Fibroblast of villous mesenchyme (primary cell): ENCODE results near the gene AMMECR1. TPM values are rescaled to one million over a fixed set of nuclear protein-coding genes. Genes with fewer than 3 reads are reported as not detected.
"Not testable (repeated sequence)": the region's sequence is repeated elsewhere in the genome, so short reads cannot be mapped to it uniquely, and the experiment has no call there.

Experiments
- DNase-seq: peaks from one replicate; pipeline ENCODE4 v3.0.0-alpha.2; 2010; ENCODE audit warnings: low read depth
- H3K4me3 ChIP-seq: 2 replicates; pipeline ENCODE4 v1.5.1; 2011; ENCODE audit warnings: low read depth, mild to moderate bottlenecking, low read length
- CTCF ChIP-seq: IDR thresholded peaks from 2 replicates; pipeline ENCODE4 v1.5.1; 2012; ENCODE audit warnings: low read depth, mild to moderate bottlenecking, low read length; ENCODE audit not compliant: insufficient read depth
- total RNA-seq: library from RNA; depleted of rRNA; stranded (reverse); fragments of >200 nt; gene quantifications from 2 replicates; pipeline ENCODE4 v1.2.3, GENCODE V29; 2012

Gene AMMECR1
- total RNA-seq, 1 donor: 21.6 TPM

DNA sequence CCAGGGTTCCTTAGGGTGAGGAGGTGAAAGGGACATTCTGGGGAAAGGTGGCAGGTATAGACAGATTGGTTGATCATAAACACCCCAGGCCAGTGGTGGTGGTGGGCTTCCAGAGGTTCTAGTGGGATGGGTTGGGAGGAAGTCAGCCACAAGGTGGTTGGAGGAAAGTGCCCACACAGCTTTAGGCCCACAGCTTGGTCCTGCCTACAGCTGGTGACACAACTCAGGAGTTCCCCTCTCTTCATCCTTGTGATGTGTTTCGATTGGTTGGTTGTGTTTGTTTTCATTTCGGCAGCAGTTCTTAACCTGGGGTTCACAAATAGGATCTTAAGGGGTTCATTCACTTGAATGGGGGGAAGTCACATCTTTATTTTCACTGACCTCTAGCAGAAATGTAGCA lies 158.0 kb downstream of the AMMECR1 start:
- H3K4me3 ChIP-seq: no peak overlapping the region
- no peak for TF ChIP-seq CTCF
- no peak for DNase-seq

DNA sequence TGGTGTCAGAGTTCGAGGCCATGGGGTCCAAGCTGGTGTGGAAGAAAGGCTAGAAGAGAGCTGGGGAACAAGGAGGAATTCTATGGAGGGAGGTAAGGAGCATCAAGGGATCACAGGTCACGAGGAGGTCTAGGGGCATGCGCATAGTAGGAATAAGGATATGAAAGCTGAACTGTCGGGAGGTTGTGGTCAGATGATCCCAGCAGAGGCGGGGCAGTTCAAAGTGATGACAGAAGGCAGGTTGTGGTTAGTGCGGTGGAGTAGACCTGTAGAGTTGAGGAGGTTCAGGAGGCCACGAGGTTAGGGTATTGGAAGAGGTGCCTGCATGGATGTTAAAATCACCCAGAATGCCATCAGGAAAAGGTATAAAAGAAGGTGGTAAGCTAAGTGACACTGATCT lies 158.7 kb downstream of the AMMECR1 start:
- DNase-seq: no peak
- no peak for TF ChIP-seq CTCF
- H3K4me3 ChIP-seq: no peak overlapping the region

DNA sequence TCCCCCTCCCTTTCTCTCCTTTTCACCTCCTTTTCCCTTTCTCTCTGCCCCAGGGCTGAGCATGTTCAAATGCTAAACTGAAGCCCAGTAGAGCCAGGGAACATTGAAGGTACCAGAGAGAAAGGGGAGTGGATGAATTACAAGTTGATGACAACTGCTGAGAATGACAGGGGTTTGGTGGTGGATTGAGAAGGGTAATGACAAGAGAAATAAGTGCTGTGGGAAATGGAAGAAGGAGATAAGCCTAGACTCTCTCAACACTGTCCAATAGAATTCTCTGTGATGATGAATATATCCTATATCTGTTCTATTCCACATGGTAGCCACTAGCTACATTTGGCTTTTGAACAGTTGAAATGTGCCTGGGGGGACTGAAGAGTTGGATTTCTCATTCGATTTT lies 160.4 kb downstream of the AMMECR1 start:
- no peak for TF ChIP-seq CTCF
- no peak for DNase-seq
- no peak overlapping the region for H3K4me3 ChIP-seq

GRCh38 chrX:110156167-110156754 lies 161.6 kb downstream of the AMMECR1 start:
- peak; percentile 48 for TF ChIP-seq CTCF
- DNase-seq: no peak
- H3K4me3 ChIP-seq: no peak overlapping the region

- no peak overlapping the region for H3K4me3 ChIP-seq
- no peak for TF ChIP-seq CTCF
- no peak for DNase-seq
Measured at GRCh38 chrX:110155759-110156158, 162.1 kb downstream of the AMMECR1 start.

DNA sequence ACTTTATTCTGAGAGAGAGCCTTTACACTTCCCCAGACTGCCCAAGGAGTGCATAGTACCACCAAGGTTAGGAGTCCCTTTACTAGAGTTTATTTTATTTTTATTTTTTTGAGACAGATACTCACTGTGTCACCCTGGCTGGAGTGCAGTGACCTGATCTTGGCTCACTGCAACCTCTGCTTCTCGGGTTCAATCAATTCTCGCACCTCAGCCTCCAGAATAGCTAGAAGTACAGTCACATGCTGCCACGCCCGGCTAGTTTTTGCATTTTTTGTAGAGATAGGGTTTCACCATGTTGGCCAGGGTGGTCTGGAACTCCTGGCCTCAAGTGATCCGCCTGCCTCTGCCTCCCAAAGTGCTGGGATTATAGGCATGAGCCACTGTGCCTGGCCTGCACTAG lies 163.6 kb downstream of the AMMECR1 start:
- not testable (repeated sequence) for DNase-seq, H3K4me3 ChIP-seq

GRCh38 chrX:110153896-110154295 lies 164.0 kb downstream of the AMMECR1 start:
- no peak for TF ChIP-seq CTCF
- H3K4me3 ChIP-seq: no peak overlapping the region
- peak; percentile 66 for DNase-seq
